HepG2 (cell line): ENCODE results near the gene PSMB2. TPM values are rescaled to one million over a fixed set of nuclear protein-coding genes. Genes with fewer than 3 reads are reported as not detected.

Experiments used
- NCOA1 ChIP-seq: sonication (generic); formaldehyde crosslinking; IDR thresholded peaks from 2 replicates; pipeline ENCODE4 v1.9.0; 2021; ENCODE audit warnings: missing genetic modification reagents
- SAFB2 ChIP-seq: sonication (generic); formaldehyde crosslinking; IDR thresholded peaks from 2 replicates; pipeline ENCODE4 v1.5.1; 2020; ENCODE audit warnings: missing genetic modification reagents, low read depth, mild to moderate bottlenecking, borderline replicate concordance
- SETDB1 ChIP-seq: sonication (generic); formaldehyde crosslinking; IDR thresholded peaks from 2 replicates; pipeline ENCODE4 v1.5.1; 2020; ENCODE audit warnings: missing genetic modification reagents, mild to moderate bottlenecking, borderline replicate concordance
- WIZ ChIP-seq: sonication (generic); formaldehyde crosslinking; IDR thresholded peaks from 2 replicates; pipeline ENCODE4 v1.5.1; 2020; ENCODE audit warnings: mild to moderate bottlenecking, missing genetic modification reagents
- ZC3H4 ChIP-seq: sonication (generic); formaldehyde crosslinking; IDR thresholded peaks from 2 replicates; pipeline ENCODE4 v1.4.0; 2020; ENCODE audit warnings: missing genetic modification reagents, borderline replicate concordance
- ZMAT3 ChIP-seq: sonication (generic); formaldehyde crosslinking; conservative IDR thresholded peaks from 2 replicates; pipeline ENCODE4 v1.7.0; 2021; ENCODE audit warnings: missing genetic modification reagents
- ZNF121 ChIP-seq: sonication (generic); formaldehyde crosslinking; IDR thresholded peaks from 2 replicates; pipeline ENCODE4 v1.5.0; 2020; ENCODE audit warnings: mild to moderate bottlenecking, missing genetic modification reagents
- ZNF234 ChIP-seq: sonication (generic); formaldehyde crosslinking; conservative IDR thresholded peaks from 2 replicates; pipeline ENCODE4 v1.5.1; 2020; ENCODE audit warnings: mild to moderate bottlenecking, missing genetic modification reagents
- ZNF598 ChIP-seq: sonication (generic); formaldehyde crosslinking; IDR thresholded peaks from 2 replicates; pipeline ENCODE4 v1.5.1; 2020; ENCODE audit warnings: mild to moderate bottlenecking, missing genetic modification reagents, borderline replicate concordance
- ZNF839 ChIP-seq: sonication (generic); formaldehyde crosslinking; IDR thresholded peaks from 2 replicates; pipeline ENCODE4 v1.4.0; 2020; ENCODE audit warnings: missing genetic modification reagents, mild to moderate bottlenecking, borderline replicate concordance
- ZNF879 ChIP-seq: sonication (generic); formaldehyde crosslinking; IDR thresholded peaks from 2 replicates; pipeline ENCODE4 v1.8.1; 2023; ENCODE audit warnings: missing genetic modification reagents
- ZSCAN22 ChIP-seq: sonication (generic); formaldehyde crosslinking; IDR thresholded peaks from 2 replicates; pipeline ENCODE4 v1.4.0; 2020; ENCODE audit warnings: mild to moderate bottlenecking, missing genetic modification reagents
- polyA plus RNA-seq, 8 experiments: library from polyadenylated mRNA; depleted of rRNA in 3 of 8; stranded (reverse) in 7 of 8; unstranded in 1 of 8; fragments of >200 nt; fragmentation: Illumina TruSeq in 4 of 8; extraction: Trizol in 4 of 8; gene quantifications; 2 replicates each; pipeline versions ENCODE4 v1.2.1 to v1.2.3, GENCODE V29; 2011 to 2016; ENCODE audit warnings: low read depth in 4 of 8, missing spikeins in 1 of 8, mixed read lengths in 1 of 8; ENCODE audit not compliant: insufficient read depth in 1 of 8
- total RNA-seq, 5 experiments: library from RNA; depleted of rRNA; stranded (reverse); fragments of >200 nt; fragmentation: Illumina TruSeq; extraction: Trizol; gene quantifications; 2 replicates each; pipeline ENCODE4 v1.2.3, GENCODE V29; 2016; ENCODE audit warnings: low read depth in 1 of 5
- TF ChIP-seq, protein P1 (sequence below): sonication (generic); formaldehyde crosslinking; IDR thresholded peaks from 2 replicates; pipeline ENCODE4 v1.4.0; 2020; ENCODE audit warnings: mild to moderate bottlenecking, low read depth, missing genetic modification reagents
- TF ChIP-seq, protein P2 (sequence below): sonication (generic); formaldehyde crosslinking; IDR thresholded peaks from 2 replicates; pipeline ENCODE4 v1.4.0; 2020; ENCODE audit warnings: missing genetic modification reagents, borderline replicate concordance
- TF ChIP-seq, protein P3 (sequence below): IDR thresholded peaks from 2 replicates; pipeline ENCODE4 v1.6.1; 2016; ENCODE audit warnings: low read depth
- TF ChIP-seq, protein P4 (sequence below), 2 experiments: IDR thresholded peaks; 2 replicates each; pipeline ENCODE4 v1.6.1; 2011 to 2012; ENCODE audit warnings: low read length in 2 of 2, borderline replicate concordance in 1 of 2, low read depth in 1 of 2, mild to moderate bottlenecking in 1 of 2, moderate library complexity in 1 of 2
- TF ChIP-seq, protein P5 (sequence below): IDR thresholded peaks from 2 replicates; pipeline ENCODE4 v1.6.1; 2018; ENCODE audit warnings: missing genetic modification reagents

The PSMB2 gene
- total and polyA plus RNA-seq, 2 of the 13 experiments (the other 11 are each of a cell fraction or from before 2014, with no cell fraction given) = 60.6 to 62.2 TPM

DNA sequence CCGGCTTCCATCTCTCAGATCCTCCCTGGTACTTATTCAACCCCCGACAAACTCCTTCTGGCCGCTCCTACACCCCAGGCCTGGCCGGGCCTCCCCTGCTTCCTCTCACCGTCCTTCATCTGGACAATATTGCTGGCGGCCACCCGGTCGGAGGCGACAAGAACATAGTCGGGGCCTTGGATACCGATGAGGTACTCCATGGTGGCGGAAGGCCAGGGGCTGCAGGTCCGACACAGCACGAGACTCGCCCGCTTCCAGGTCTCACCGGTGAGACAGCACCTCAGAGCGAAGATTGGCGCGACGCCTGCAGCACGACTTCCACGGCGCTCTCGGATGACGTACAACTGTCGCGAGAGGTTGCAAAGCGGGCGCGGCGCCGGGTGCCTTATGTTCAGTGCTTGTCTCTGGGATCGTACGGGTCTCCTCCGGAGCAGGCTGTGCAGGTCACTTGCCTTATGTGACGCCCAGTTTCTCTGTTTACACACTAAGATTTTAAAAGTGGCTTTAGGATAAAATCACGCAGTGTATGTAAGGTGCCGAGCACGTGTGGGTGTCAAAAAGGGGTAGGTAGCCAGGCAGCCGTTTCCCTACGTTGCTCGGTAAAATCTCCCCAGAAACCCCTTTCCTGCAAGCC, at the start of gene PSMB2 (continued):
- TF ChIP-seq, protein P1, sequence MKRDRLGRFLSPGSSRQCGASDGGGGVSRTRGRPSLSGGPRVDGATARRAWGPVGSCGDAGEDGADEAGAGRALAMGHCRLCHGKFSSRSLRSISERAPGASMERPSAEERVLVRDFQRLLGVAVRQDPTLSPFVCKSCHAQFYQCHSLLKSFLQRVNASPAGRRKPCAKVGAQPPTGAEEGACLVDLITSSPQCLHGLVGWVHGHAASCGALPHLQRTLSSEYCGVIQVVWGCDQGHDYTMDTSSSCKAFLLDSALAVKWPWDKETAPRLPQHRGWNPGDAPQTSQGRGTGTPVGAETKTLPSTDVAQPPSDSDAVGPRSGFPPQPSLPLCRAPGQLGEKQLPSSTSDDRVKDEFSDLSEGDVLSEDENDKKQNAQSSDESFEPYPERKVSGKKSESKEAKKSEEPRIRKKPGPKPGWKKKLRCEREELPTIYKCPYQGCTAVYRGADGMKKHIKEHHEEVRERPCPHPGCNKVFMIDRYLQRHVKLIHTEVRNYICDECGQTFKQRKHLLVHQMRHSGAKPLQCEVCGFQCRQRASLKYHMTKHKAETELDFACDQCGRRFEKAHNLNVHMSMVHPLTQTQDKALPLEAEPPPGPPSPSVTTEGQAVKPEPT (CRISPR knock-in tag) = no peak
- TF ChIP-seq SAFB2 (CRISPR knock-in tag) (no peak), ZNF598 (CRISPR knock-in tag) (no peak), NCOA1 (CRISPR knock-in tag) (no peak), ZNF234 (no peak), SETDB1 (CRISPR knock-in tag) (no peak), WIZ (no peak), ZMAT3 (CRISPR knock-in tag) (no peak), ZNF121 (CRISPR knock-in tag) (no peak), ZC3H4 (CRISPR knock-in tag) (no peak), ZNF839 (CRISPR knock-in tag) (no peak), ZNF879 (CRISPR knock-in tag) (no peak), ZSCAN22 (CRISPR knock-in tag) (no peak)
- TF ChIP-seq, protein P2, sequence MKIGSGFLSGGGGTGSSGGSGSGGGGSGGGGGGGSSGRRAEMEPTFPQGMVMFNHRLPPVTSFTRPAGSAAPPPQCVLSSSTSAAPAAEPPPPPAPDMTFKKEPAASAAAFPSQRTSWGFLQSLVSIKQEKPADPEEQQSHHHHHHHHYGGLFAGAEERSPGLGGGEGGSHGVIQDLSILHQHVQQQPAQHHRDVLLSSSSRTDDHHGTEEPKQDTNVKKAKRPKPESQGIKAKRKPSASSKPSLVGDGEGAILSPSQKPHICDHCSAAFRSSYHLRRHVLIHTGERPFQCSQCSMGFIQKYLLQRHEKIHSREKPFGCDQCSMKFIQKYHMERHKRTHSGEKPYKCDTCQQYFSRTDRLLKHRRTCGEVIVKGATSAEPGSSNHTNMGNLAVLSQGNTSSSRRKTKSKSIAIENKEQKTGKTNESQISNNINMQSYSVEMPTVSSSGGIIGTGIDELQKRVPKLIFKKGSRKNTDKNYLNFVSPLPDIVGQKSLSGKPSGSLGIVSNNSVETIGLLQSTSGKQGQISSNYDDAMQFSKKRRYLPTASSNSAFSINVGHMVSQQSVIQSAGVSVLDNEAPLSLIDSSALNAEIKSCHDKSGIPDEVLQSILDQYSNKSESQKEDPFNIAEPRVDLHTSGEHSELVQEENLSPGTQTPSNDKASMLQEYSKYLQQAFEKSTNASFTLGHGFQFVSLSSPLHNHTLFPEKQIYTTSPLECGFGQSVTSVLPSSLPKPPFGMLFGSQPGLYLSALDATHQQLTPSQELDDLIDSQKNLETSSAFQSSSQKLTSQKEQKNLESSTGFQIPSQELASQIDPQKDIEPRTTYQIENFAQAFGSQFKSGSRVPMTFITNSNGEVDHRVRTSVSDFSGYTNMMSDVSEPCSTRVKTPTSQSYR (CRISPR knock-in tag) = peak; percentile 42; the same call in 1 of the 2 replicates
- TF ChIP-seq, protein P3, sequence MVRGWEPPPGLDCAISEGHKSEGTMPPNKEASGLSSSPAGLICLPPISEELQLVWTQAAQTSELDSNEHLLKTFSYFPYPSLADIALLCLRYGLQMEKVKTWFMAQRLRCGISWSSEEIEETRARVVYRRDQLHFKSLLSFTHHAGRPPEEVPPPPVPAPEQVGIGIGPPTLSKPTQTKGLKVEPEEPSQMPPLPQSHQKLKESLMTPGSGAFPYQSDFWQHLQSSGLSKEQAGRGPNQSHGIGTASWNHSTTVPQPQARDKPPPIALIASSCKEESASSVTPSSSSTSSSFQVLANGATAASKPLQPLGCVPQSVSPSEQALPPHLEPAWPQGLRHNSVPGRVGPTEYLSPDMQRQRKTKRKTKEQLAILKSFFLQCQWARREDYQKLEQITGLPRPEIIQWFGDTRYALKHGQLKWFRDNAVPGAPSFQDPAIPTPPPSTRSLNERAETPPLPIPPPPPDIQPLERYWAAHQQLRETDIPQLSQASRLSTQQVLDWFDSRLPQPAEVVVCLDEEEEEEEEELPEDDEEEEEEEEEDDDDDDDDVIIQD (CRISPR knock-in tag) = peak; percentile 50; the same call in 1 of the 2 replicates
- TF ChIP-seq, protein P4, sequence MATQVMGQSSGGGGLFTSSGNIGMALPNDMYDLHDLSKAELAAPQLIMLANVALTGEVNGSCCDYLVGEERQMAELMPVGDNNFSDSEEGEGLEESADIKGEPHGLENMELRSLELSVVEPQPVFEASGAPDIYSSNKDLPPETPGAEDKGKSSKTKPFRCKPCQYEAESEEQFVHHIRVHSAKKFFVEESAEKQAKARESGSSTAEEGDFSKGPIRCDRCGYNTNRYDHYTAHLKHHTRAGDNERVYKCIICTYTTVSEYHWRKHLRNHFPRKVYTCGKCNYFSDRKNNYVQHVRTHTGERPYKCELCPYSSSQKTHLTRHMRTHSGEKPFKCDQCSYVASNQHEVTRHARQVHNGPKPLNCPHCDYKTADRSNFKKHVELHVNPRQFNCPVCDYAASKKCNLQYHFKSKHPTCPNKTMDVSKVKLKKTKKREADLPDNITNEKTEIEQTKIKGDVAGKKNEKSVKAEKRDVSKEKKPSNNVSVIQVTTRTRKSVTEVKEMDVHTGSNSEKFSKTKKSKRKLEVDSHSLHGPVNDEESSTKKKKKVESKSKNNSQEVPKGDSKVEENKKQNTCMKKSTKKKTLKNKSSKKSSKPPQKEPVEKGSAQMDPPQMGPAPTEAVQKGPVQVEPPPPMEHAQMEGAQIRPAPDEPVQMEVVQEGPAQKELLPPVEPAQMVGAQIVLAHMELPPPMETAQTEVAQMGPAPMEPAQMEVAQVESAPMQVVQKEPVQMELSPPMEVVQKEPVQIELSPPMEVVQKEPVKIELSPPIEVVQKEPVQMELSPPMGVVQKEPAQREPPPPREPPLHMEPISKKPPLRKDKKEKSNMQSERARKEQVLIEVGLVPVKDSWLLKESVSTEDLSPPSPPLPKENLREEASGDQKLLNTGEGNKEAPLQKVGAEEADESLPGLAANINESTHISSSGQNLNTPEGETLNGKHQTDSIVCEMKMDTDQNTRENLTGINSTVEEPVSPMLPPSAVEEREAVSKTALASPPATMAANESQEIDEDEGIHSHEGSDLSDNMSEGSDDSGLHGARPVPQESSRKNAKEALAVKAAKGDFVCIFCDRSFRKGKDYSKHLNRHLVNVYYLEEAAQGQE (IDR thresholded peaks at IDR 0.05; ENCODE audit: borderline replicate concordance in 1 of 2, low read depth in 1 of 2, low read length in 2 of 2) = 0 out of 4 replicates have a peak, but pooled peaks of 1 of the 2 experiments have one; percentile 45
- TF ChIP-seq, protein P5, sequence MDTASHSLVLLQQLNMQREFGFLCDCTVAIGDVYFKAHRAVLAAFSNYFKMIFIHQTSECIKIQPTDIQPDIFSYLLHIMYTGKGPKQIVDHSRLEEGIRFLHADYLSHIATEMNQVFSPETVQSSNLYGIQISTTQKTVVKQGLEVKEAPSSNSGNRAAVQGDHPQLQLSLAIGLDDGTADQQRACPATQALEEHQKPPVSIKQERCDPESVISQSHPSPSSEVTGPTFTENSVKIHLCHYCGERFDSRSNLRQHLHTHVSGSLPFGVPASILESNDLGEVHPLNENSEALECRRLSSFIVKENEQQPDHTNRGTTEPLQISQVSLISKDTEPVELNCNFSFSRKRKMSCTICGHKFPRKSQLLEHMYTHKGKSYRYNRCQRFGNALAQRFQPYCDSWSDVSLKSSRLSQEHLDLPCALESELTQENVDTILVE (CRISPR knock-in tag) = peak; percentile 82
